Stimulated activated naive B cell treated with anti-CD40 and anti-IgM and Interleukin-4, amounts not matched to agents 10 μg/mL and 1 μg/mL and 100 μg/mL, for 72 hours (primary cell): ENCODE data around the gene POLR2B.
"Not testable (repeated sequence)": the region's sequence is repeated elsewhere in the genome, so short reads cannot be mapped to it uniquely, and the experiment has no call there.

Experiments
- ATAC-seq, 2 donors: fragments of 150-1000 bp; cut with Tn5 transposase; replicated peaks; 2 replicates each; pipeline ENCODE4 v1.10.0; 2021; ENCODE audit warnings: moderate library complexity in 1 of 2
- DNase-seq: peaks from one replicate; pipeline ENCODE4 v3.0.0; 2021
- H3K27ac Mint-ChIP-seq: one replicate; pipeline ENCODE4 v1.8.0; 2022; ENCODE audit warnings: mild to moderate bottlenecking, mixed read lengths
- H3K27me3 Mint-ChIP-seq, 2 donors: one replicate each; pipeline ENCODE4 v1.8.0; 2022; ENCODE audit warnings: mixed read lengths in 2 of 2
- H3K36me3 Mint-ChIP-seq, 2 donors: one replicate each; pipeline ENCODE4 v1.8.0; 2022; ENCODE audit warnings: mixed read lengths in 2 of 2, mild to moderate bottlenecking in 1 of 2
- H3K4me1 Mint-ChIP-seq, 2 donors: one replicate each; pipeline ENCODE4 v1.8.0; 2022; ENCODE audit warnings: mixed read lengths in 2 of 2, mild to moderate bottlenecking in 1 of 2
- H3K4me3 Mint-ChIP-seq, 2 donors: one replicate each; pipeline ENCODE4 v1.8.0; 2022; ENCODE audit warnings: mild to moderate bottlenecking in 2 of 2, mixed read lengths in 2 of 2, moderate library complexity in 1 of 2
- H3K9me3 Mint-ChIP-seq, 2 donors: one replicate each; pipeline ENCODE4 v1.8.0; 2022; ENCODE audit warnings: mixed read lengths in 2 of 2, mild to moderate bottlenecking in 1 of 2

The POLR2B gene

DNA sequence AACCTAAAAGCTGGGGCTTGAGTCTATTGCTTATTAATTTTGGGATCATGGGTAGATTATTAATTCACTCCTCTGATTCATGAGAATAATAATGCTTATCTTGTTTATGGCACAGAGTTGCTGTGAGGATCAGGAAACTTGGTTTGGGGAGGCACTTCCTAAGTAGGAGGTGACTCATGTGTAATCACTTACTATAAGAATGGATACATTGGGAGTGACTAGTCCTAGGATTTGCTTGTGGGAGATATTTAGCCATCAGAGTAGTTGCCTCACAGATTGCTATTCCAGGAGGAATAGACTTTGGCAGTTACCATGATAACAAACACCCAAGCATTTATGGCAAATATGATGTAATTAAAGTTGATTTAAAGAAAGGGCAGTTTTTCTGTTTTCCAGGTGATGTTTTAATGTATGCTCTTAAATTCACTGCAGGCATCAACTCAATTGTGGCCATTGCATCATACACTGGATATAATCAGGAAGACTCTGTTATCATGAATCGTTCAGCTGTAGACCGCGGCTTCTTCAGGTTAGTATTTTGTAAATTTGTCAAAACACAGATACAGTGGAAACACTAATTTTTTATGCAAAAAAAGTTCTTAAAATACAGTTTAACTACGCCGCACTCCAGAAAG lies 41.9 kb downstream of the POLR2B start:
- H3K9me3 Mint-ChIP-seq, result no peaks in the 10 kb centered on the region
- H3K4me3 Mint-ChIP-seq, result no peak overlapping the region
- H3K27ac Mint-ChIP-seq, result no peak overlapping the region

DNA sequence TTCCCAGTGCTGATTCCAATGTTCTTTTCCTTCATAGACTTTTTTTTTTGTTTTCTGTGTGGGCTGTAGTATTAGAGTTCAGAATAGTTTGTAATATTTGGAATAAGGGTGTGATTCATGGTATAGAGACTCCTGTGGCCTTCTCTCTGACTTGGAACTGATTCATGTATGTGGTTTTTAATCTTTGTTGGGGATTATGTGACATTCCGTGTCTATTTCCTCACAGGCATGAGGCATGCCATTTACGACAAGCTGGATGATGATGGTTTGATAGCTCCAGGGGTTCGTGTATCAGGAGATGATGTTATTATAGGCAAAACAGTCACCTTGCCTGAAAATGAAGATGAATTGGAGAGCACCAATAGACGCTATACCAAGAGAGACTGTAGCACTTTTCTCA lies 44.4 kb downstream of the POLR2B start:
- Mint-ChIP-seq H3K27ac (peak overlapping the region; percentile 74), H3K36me3 (peaks cover 34 to 55% of the 10 kb centered on the region in 2 donors), H3K4me3 (no peak overlapping the region), H3K4me1 (peaks cover 2 to 5% of the 10 kb centered on the region in 2 donors), H3K9me3 (no peaks in the 10 kb centered on the region), H3K27me3 (no peaks in the 10 kb centered on the region)
- no peak for DNase-seq
- ATAC-seq, result no peak

More for the DNA sequence above, 41.9 kb downstream of the POLR2B start:
- Mint-ChIP-seq H3K36me3 (peaks cover 35 to 58% of the 10 kb centered on the region in 2 donors), H3K4me1 (peaks cover 2 to 12% of the 10 kb centered on the region in 2 donors), H3K27me3 (no peaks in the 10 kb centered on the region)
- ATAC-seq (no peak), DNase-seq (no peak)

DNA sequence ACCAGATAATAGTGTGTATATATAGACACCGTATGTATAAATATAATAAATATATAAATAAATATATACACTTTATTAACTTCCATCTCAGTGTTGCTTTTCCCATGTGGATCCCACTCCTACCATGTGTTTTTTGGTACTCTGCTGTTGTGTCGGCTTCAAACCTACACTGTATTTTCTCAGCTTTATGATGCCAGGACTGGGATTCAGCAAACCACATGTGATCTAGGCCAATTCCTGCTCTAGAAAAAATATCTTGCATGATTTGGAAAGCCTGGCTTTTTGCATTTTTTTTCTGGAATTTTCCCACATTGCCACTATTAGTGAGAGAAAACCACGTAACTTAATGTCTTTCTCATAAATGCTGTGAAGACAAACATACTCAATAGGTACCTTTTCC lies 55.8 kb downstream of the POLR2B start:
- peaks cover 0 to 5% of the 10 kb centered on the region in 2 donors for H3K4me1 Mint-ChIP-seq
- DNase-seq, result no peak
- H3K27me3 Mint-ChIP-seq, result peaks cover 0 to 4% of the 10 kb centered on the region in 2 donors
- H3K36me3 Mint-ChIP-seq, result peaks cover 10 to 14% of the 10 kb centered on the region in 2 donors
- no peaks in the 10 kb centered on the region for H3K9me3 Mint-ChIP-seq
- H3K27ac Mint-ChIP-seq, result no peak overlapping the region
- no peak overlapping the region for H3K4me3 Mint-ChIP-seq
- no peak for ATAC-seq

DNA sequence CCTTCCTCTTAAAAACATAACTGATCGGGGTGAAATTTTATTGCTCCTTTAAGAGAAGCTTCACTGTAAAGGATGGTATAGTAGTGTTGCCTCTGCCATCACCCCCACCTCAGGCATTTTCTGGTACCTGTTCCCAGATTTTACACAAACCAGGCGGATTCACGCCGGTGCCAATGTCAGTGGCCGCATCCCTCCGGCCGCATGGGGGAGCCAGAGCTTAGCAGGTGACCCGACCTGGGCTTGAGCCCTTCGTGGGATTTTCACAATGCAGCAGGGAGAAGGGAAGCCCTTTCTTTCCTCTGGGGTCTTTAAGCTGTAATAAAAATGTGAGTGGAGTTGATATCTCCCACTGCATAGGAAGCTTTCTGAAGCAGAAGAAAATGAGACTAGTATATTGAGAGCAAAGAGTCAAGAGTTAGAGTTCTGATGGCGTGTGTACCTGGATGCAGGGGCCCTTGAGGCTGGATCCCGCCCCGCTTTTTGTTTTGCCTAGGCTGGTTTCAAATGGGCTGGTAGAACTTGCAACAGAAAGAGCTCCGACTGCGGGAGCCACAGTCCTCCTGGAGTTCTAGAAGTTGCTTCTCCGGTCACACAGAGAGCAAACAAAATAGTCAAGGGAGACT lies 59.4 kb downstream of the POLR2B start:
- no peaks in the 10 kb centered on the region for H3K9me3 Mint-ChIP-seq
- peaks cover 0 to 5% of the 10 kb centered on the region in 2 donors for H3K4me1 Mint-ChIP-seq
- DNase-seq (no peak), ATAC-seq (peak in 1 of 2 donors; percentile 60)
- peaks cover 4% of the 10 kb centered on the region in 2 donors for H3K36me3 Mint-ChIP-seq
- H3K27me3 Mint-ChIP-seq, result peaks cover 0 to 10% of the 10 kb centered on the region in 2 donors
- H3K27ac Mint-ChIP-seq, result no peak overlapping the region
- no peak overlapping the region for H3K4me3 Mint-ChIP-seq

DNA sequence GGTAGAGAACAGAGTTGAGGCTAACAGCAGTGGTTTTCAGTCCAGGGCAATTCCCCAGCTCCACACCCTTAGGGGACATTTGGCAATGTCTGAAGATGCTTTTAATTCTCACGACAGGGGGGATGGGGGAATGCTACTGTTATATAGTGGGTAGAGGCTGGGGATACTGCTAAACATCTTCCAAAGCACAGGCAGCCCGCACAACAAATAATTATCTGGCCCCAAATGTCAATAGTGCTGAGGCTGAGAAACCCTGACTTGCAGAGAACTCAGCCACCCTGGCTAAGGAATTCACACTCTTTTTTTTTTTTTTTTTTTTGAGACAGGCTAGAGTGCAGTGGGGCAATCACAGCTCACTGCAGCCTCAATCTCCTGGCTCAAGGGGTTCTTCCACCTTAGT lies 60.6 kb downstream of the POLR2B start:
- H3K4me3 Mint-ChIP-seq, result no peak overlapping the region
- DNase-seq (no peak), ATAC-seq (no peak)
- no peak overlapping the region for H3K27ac Mint-ChIP-seq
- H3K9me3 Mint-ChIP-seq, result no peaks in the 10 kb centered on the region
- H3K27me3 Mint-ChIP-seq, result peaks cover 0 to 10% of the 10 kb centered on the region in 2 donors
- H3K4me1 Mint-ChIP-seq, result peaks cover 0 to 5% of the 10 kb centered on the region in 2 donors
- no peaks in the 10 kb centered on the region for H3K36me3 Mint-ChIP-seq

DNA sequence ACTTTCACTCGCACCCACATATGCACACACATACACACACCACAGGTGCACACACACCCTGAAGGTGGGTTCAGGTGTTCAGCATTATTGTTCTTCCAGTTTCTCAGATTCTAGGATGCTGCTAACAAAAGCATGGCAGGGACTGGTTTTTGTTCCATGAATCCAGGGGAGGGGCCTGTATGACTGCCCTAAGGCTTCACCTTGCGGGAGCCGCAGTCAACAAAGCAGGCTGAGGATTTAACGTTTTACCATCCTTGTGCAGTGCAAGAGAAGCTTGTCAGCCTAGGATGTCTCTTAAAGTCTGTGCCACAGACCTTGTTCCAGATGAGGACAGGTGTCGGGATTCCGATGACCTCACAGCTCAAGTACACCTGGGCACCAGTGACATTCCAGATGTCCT lies 61.8 kb downstream of the POLR2B start:
- no peak overlapping the region for H3K4me3 Mint-ChIP-seq
- no peak for DNase-seq
- H3K27me3 Mint-ChIP-seq, result peaks cover 0 to 10% of the 10 kb centered on the region in 2 donors
- no peak for ATAC-seq
- no peaks in the 10 kb centered on the region for H3K36me3 Mint-ChIP-seq
- no peaks in the 10 kb centered on the region for H3K9me3 Mint-ChIP-seq
- no peak overlapping the region for H3K27ac Mint-ChIP-seq
- H3K4me1 Mint-ChIP-seq, result peaks cover 0 to 5% of the 10 kb centered on the region in 2 donors

DNA sequence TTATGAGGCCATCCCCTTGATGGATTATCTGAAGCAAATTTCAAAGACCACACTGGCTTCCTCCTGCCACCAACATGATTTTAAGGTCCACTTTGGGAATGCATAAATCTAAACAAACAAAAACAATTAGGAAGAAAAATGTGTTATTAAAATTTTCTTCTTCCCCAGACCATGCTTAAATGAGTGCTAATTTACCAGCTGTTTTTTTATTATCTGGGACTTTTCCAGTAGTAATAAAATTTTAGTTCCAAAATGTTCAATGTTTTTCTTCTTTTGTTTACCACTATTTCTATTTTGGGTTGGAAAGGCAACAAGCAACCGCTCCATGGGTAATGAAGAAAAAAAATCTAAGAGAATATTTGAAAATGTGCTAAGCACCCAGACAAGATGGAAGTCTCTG lies 62.3 kb downstream of the POLR2B start:
- Mint-ChIP-seq H3K36me3 (no peaks in the 10 kb centered on the region), H3K4me3 (no peak overlapping the region), H3K9me3 (no peaks in the 10 kb centered on the region), H3K27me3 (peaks cover 0 to 10% of the 10 kb centered on the region in 2 donors), H3K4me1 (peaks cover 0 to 5% of the 10 kb centered on the region in 2 donors), H3K27ac (no peak overlapping the region)
- no peak for DNase-seq
- no peak for ATAC-seq

DNA sequence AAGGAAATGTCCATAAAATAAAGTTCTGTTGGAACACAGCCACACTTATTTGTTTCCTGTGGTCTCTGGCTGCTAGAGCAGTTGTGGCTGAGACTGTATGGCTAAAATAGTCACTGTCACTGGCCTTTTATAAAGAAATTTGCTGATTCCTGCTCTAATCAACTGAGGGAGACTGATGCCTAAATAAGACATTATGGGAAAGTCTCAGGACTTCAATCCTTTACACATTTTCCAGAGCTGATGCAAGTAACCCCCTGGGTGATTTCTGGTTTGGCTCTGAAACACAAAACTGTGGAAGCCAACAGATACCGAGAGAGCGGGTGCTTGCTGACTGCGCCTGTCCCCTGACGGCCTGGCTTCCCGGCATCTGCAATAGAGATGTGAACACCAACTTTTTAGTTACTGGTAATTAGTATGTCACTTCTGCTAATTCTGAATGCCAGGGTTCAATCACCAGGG lies 64.0 kb downstream of the POLR2B start:
- no peak overlapping the region for H3K4me3 Mint-ChIP-seq
- peaks cover 0 to 5% of the 10 kb centered on the region in 2 donors for H3K4me1 Mint-ChIP-seq
- no peak overlapping the region for H3K27ac Mint-ChIP-seq
- H3K9me3 Mint-ChIP-seq, result peaks cover 6 to 7% of the 10 kb centered on the region in 2 donors
- peaks cover 0 to 9% of the 10 kb centered on the region in 2 donors for H3K27me3 Mint-ChIP-seq
- no peak for ATAC-seq
- H3K36me3 Mint-ChIP-seq, result no peaks in the 10 kb centered on the region
- no peak for DNase-seq

DNA sequence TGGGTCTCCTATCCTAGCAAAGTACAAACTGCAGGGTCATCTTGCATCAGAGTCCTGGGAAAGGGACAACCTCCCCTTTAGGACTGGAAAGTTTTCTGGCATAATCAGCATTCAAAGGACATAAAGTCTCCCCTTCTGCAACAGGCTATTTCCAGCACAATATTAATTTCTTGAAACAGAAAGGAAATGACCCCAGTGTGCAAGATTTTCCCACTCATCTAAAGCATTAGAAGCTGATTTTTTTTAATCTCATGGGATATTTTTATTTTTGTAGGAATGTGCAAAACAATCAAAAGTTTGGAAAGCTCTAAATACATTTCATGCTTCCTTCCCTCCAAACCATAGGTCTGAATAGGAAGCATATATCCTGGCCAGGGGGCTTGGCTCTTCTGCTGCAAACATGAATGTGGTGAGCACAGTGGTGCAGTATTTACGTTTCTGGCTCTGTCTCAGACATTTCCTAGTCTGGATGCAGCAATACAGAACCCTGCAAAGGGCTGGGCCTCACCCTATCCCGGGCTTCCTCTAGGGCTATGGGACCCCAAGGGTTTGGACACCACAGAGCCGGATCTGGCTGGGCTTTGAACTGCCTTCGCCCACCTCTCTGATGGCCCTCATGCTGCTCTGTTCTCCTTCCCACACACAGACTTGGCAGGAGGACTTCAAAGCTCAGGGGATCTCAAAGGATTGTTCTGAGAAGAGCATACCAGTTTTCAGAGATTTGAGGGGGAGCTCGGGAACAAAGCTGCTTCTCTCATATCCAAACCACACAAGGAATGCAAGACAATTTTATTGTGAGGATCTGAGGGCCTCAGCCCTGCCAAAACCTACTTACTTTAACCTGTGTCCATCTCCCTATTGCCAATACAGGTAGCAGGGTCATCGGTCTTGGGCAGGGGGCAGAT lies 64.9 kb downstream of the POLR2B start:
- Mint-ChIP-seq H3K4me1 (no peaks in the 10 kb centered on the region), H3K27ac (no peak overlapping the region), H3K9me3 (peaks cover 6 to 7% of the 10 kb centered on the region in 2 donors), H3K4me3 (no peak overlapping the region), H3K27me3 (peaks cover 0 to 6% of the 10 kb centered on the region in 2 donors), H3K36me3 (no peaks in the 10 kb centered on the region)
- ATAC-seq (no peak), DNase-seq (no peak)

DNA sequence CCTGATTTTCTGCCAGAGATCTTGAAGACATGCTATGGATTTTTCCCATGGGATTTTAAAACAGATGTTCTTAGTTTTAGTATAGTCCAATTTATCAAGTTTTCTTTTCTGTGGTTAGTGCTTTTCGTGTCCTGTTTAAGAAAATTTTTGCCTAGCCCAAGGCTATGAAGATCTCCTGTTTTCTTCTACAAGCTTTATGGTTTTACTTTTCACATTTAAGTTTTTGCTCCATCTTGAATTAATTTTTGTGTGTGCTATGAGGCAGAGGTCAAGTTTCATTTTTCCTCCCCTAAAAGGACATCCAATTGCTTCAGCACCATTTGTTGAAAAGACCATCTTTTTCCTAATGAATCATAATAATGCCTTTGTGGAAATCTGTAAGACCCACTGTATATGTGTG lies 65.6 kb downstream of the POLR2B start:
- H3K4me1 Mint-ChIP-seq, result no peaks in the 10 kb centered on the region
- H3K36me3 Mint-ChIP-seq, result no peaks in the 10 kb centered on the region
- ATAC-seq, result no peak
- H3K27me3 Mint-ChIP-seq, result peaks cover 0 to 6% of the 10 kb centered on the region in 2 donors
- no peak overlapping the region for H3K27ac Mint-ChIP-seq
- no peak overlapping the region for H3K4me3 Mint-ChIP-seq
- H3K9me3 Mint-ChIP-seq, result peaks cover 6 to 7% of the 10 kb centered on the region in 2 donors
- DNase-seq, result no peak

DNA sequence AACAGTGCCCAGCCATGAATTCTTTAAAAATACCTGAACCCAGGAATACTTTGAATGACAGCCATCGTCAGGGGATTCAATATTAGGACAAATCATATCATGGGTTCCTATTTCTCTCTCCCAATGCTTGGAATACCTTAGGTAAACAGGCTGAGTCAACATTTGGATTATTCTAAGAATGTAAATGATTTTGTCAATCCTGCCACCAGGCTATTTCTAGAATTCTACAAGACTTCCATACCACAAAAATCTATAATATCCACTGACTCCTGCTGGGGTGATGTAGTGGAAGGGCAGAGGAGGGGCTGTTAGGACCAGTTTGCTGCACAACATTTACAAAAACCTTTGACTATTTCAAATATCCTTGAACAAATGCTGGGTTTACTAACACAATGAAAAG lies 66.3 kb downstream of the POLR2B start:
- H3K4me1 Mint-ChIP-seq, result no peaks in the 10 kb centered on the region

DNA sequence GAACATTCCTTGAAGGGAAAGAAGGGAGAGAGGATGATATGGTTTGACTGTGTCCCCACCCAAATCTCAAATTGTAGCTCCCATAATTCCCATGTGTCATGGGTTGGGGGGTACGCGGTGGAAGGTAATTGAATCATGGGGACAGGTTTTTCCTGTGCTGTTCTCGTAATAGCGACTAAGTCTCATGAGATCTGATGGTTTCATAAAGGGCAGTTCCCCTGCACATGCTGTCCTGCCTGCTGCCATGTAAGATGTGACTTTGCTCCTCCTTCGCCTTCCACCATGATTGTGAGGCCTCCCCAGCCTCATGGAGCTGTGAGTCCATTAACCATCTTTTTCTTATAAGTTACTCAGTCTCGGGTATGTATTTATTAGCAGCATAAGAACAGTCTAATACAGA lies 68.3 kb downstream of the POLR2B start:
- ATAC-seq, DNase-seq, H3K9me3 Mint-ChIP-seq, H3K27me3 Mint-ChIP-seq, H3K4me3 Mint-ChIP-seq, H3K4me1 Mint-ChIP-seq, H3K27ac Mint-ChIP-seq, H3K36me3 Mint-ChIP-seq: not testable (repeated sequence)

More for the DNA sequence above, 66.3 kb downstream of the POLR2B start:
- no peak for ATAC-seq
- Mint-ChIP-seq H3K27me3 (peaks cover 0 to 5% of the 10 kb centered on the region in 2 donors), H3K4me3 (no peak overlapping the region), H3K36me3 (no peaks in the 10 kb centered on the region), H3K9me3 (peaks cover 6 to 7% of the 10 kb centered on the region in 2 donors), H3K27ac (no peak overlapping the region)
- no peak for DNase-seq

DNA sequence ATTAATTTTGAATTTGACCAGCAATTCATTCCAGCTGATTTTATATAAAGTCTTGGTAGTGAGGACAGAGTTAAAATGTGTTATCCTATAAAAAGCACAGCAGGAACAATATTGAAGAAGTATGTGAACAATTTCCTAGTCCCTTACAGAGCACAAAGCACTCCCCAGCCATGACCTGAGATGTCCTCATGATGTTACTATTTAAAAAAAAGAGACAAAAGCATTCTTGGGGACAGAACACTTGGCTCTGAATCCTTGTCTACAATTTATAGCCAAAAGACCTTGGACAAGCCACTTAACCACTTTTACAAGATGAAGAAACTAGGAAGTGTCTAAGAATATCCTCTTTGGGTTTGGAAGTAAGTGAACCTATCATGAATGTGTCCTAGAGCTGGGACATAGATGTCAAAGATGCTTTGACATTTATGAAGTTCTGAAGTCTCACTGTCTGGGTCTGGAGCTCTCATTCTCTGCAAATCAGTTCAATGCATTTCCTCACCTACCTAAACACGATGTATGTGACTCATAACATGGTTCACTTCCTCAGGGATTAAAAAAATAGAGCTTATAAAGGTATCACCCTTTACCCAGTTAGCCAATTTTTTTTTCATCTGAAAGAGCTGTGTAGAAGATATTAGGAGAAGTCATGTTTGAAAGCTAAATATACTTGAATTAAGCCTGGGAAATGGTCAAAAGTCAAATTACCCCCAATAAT lies 70.1 kb downstream of the POLR2B start:
- Mint-ChIP-seq H3K4me1 (no peaks in the 10 kb centered on the region), H3K36me3 (no peaks in the 10 kb centered on the region), H3K27me3 (no peaks in the 10 kb centered on the region), H3K4me3 (no peak overlapping the region), H3K27ac (no peak overlapping the region), H3K9me3 (peaks cover 6 to 7% of the 10 kb centered on the region in 2 donors)
- no peak for DNase-seq
- ATAC-seq, result no peak

DNA sequence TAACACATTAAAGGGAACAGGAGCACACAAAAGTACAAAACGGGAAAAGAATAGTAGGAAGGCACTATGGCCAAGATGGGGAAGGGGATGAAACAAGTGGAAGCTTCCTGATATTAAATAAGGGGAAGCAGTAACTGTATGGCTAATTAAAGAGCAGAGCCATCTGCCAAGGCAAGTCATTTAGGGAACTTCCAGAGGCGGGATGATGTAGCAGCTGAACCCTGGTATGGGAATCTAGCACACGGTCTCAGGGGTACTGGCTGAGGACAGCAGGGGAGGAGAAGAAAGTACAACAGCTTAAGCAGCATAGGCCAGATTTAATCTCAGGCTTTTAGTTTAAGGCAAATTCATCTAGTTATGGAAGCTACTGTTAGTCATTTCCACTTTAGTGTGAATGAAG lies 72.4 kb downstream of the POLR2B start:
- no peaks in the 10 kb centered on the region for H3K4me1 Mint-ChIP-seq
- H3K4me3 Mint-ChIP-seq, result no peak overlapping the region

More for the DNA sequence above, 72.4 kb downstream of the POLR2B start:
- Mint-ChIP-seq H3K27me3 (no peaks in the 10 kb centered on the region), H3K9me3 (peaks cover 6 to 7% of the 10 kb centered on the region in 2 donors), H3K27ac (no peak overlapping the region), H3K36me3 (no peaks in the 10 kb centered on the region)
- no peak for DNase-seq
- no peak for ATAC-seq
